Effector memory CD8-positive, alpha-beta T cell (primary cell): ENCODE results near the gene GPC6.
A peak's percentile ranks its signal among the peaks of the same experiment; 100 is the strongest.

Experiments used
- ATAC-seq: fragments of 150-1000 bp; cut with Tn5 transposase; replicated peaks from 2 replicates; pipeline ENCODE4 v1.10.0; 2021; ENCODE audit warnings: mild to moderate bottlenecking, moderate library complexity
- DNase-seq, 3 experiments: peaks; one replicate each; pipeline ENCODE4 v3.0.0; 2021
- H3K27ac Mint-ChIP-seq, 2 donors: one replicate each; pipeline ENCODE4 v1.8.0; 2022; ENCODE audit warnings: mild to moderate bottlenecking in 2 of 2, mixed read lengths in 2 of 2, moderate library complexity in 2 of 2
- H3K27me3 Mint-ChIP-seq, 2 donors: one replicate each; pipeline ENCODE4 v1.8.0; 2022; ENCODE audit warnings: mixed read lengths in 2 of 2
- H3K36me3 Mint-ChIP-seq: one replicate; pipeline ENCODE4 v1.8.0; 2022; ENCODE audit warnings: mild to moderate bottlenecking, moderate library complexity, mixed read lengths; ENCODE audit not compliant: insufficient read depth
- H3K4me1 Mint-ChIP-seq, 2 donors: one replicate each; pipeline ENCODE4 v1.8.0; 2022; ENCODE audit warnings: low read depth in 2 of 2, mixed read lengths in 2 of 2
- H3K4me3 Mint-ChIP-seq, 2 donors: one replicate each; pipeline ENCODE4 v1.8.0; 2022; ENCODE audit warnings: mild to moderate bottlenecking in 2 of 2, mixed read lengths in 2 of 2, moderate library complexity in 2 of 2
- H3K9me3 Mint-ChIP-seq, 2 donors: one replicate each; pipeline ENCODE4 v1.8.0; 2022; ENCODE audit warnings: mixed read lengths in 2 of 2

Gene GPC6

DNA sequence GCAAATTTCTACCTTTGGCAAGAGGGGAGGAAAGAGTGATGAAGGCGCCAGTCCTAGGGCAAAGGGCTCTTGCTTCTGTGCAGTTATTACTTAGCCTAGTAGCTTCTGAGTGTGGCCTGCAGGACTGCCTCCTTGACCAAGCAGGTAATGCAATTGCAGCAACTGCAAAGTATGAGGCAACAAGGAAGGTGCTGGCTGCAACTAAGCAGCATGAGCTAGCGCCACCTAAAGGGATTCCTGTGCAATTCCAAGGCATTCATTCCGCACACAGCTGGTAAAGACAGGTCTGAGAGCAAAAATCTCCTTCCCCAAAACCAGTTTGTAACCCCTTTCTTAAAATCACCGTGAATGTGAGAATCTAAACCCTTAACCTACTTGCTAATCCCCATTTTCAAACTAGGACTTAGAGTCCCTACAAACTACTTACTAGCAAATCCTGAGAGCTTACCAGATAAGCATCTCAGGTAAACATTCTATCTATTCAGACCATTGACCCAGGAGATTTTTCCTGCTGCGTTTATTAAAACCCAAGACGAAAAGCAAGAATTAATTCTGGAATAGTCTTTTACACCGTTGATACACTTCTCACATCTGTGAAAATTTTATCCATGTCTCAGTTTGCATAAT lies 1190.0 kb downstream of the GPC6 start:
- H3K27me3 Mint-ChIP-seq, result peaks cover 34% of the 10 kb centered on the region in 2 donors
- DNase-seq, result no peak
- no peak overlapping the region for H3K27ac Mint-ChIP-seq
- H3K4me1 Mint-ChIP-seq, result peaks cover 0 to 3% of the 10 kb centered on the region in 2 donors
- no peaks in the 10 kb centered on the region for H3K36me3 Mint-ChIP-seq
- H3K4me3 Mint-ChIP-seq, result no peak overlapping the region
- H3K9me3 Mint-ChIP-seq, result no peaks in the 10 kb centered on the region
- no peak for ATAC-seq

- no peaks in the 10 kb centered on the region for H3K36me3 Mint-ChIP-seq
- no peak overlapping the region for H3K27ac Mint-ChIP-seq
- peaks cover 0 to 3% of the 10 kb centered on the region in 2 donors for H3K4me1 Mint-ChIP-seq
- no peak overlapping the region for H3K4me3 Mint-ChIP-seq
- no peak for DNase-seq
- peaks cover 27% of the 10 kb centered on the region in 2 donors for H3K27me3 Mint-ChIP-seq
- ATAC-seq, result no peak
- no peaks in the 10 kb centered on the region for H3K9me3 Mint-ChIP-seq
Observed at GRCh38 chr13:94417294-94417693, 1190.7 kb downstream of the GPC6 start.

DNA sequence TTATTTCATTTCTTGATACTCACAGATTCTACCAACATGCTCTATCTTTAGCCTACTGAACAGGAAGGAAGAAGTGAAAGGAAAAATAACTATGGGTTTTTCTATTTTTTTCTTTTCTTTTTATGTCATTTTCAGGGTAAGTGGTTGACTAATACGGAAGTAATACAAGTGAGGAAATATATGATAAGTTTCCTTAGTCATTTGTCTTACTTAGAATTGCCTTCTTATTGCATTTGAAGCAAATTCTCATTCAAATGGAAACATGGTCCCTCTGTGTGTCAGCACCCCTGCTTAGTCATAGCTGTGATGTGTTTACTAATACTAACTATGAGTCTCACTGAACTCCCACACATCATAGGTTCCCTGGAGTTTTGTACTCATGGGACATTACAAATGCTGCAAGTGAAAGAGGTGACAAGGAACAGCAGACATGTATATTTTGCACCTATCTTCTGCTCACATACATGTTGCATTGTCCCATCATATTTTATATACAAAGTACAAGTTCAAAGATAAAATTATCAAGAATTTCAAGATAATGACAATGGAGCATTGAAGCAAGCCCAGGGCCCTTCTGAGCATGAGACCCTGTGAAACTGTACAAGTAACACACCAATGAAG lies 1192.8 kb downstream of the GPC6 start:
- no peaks in the 10 kb centered on the region for H3K36me3 Mint-ChIP-seq
- peaks cover 0 to 3% of the 10 kb centered on the region in 2 donors for H3K4me1 Mint-ChIP-seq
- peaks cover 19 to 29% of the 10 kb centered on the region in 2 donors for H3K27me3 Mint-ChIP-seq
- H3K27ac Mint-ChIP-seq, result no peak overlapping the region
- H3K9me3 Mint-ChIP-seq, result no peaks in the 10 kb centered on the region
- no peak overlapping the region for H3K4me3 Mint-ChIP-seq
- ATAC-seq (no peak), DNase-seq (no peak)

DNA sequence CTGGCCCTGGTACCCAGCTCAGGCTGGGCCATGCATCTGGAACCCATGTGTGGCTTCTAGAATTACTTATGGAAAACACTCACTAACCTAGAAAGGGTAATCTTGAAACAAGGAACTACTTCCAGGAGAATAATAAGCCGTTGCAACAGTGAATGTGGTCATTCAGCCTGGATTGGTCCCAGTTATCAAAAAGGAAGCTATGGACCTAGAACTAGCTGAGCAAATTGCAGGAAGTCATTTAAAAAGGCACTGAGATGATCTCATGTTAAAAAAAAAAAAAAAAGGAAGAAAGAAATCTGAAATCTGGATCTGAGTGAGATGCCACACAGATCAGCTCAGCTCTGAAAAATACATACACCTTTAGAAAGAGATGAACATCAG lies 1193.3 kb downstream of the GPC6 start:
- Mint-ChIP-seq H3K36me3 (no peaks in the 10 kb centered on the region), H3K4me3 (no peak overlapping the region), H3K4me1 (peaks cover 0 to 3% of the 10 kb centered on the region in 2 donors), H3K27ac (no peak overlapping the region), H3K27me3 (peaks cover 18 to 28% of the 10 kb centered on the region in 2 donors), H3K9me3 (no peaks in the 10 kb centered on the region)
- ATAC-seq, result no peak
- DNase-seq, result no peak

DNA sequence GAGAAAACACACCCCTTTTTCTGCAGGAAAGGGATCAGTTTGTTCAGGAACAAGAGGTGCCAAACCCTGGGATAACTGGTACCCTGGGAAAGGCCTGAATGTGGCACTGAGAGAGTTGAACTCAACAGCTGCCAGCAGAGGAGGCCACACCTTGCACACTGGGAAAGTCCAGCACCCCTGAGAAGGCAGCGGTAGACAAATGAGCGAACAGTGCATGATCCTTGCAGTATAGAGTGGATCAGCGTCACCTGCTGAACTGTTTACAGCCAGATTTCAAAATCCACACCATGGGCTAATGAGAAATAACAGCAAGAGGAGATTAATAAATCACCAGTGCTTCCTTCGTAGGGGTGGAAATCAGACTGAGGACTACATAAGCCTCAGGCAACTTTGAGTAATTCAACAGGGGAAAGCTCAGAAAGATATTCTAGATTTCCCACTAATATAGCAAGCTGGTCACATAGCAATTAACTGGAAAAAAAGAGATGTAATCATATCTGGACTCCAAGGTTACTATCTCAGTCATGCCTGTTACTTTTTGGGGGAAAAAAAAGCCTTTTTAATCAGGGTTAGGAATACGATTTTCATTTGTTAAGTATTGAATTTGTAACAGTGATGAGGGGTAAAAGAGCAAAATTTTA lies 1200.8 kb downstream of the GPC6 start:
- DNase-seq, result no peak
- ATAC-seq, result no peak
- Mint-ChIP-seq H3K27ac (no peak overlapping the region), H3K9me3 (no peaks in the 10 kb centered on the region), H3K36me3 (no peaks in the 10 kb centered on the region), H3K4me3 (no peak overlapping the region), H3K27me3 (peaks cover 11 to 18% of the 10 kb centered on the region in 2 donors), H3K4me1 (no peaks in the 10 kb centered on the region)

GRCh38 chr13:94431574-94431973 lies 1205.0 kb downstream of the GPC6 start:
- no peak overlapping the region for H3K27ac Mint-ChIP-seq
- DNase-seq (no peak), ATAC-seq (no peak)
- no peaks in the 10 kb centered on the region for H3K36me3 Mint-ChIP-seq
- H3K4me1 Mint-ChIP-seq, result no peaks in the 10 kb centered on the region
- peaks cover 0 to 6% of the 10 kb centered on the region in 2 donors for H3K27me3 Mint-ChIP-seq
- no peaks in the 10 kb centered on the region for H3K9me3 Mint-ChIP-seq
- no peak overlapping the region for H3K4me3 Mint-ChIP-seq

DNA sequence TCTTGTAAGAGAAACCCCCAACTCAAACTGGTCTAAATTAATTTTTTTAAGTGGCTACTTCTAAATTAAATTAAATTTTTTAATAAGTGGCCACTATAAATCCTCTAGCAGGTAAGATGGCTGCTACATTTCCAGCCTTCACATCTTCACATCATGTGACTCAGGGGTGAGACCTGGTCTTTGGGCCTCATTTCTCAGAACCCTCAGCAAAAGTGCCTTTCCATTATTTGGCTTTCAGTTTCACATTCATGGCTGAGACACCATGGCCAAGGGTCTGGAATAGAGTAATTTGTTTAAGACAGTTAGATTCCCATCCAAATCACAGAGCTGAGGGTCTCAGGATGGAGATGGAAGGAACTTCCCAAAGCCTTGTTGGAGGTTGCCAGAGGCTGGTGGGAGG lies 1205.4 kb downstream of the GPC6 start:
- Mint-ChIP-seq H3K27ac (no peak overlapping the region), H3K4me1 (no peaks in the 10 kb centered on the region), H3K27me3 (peaks cover 0 to 6% of the 10 kb centered on the region in 2 donors), H3K9me3 (no peaks in the 10 kb centered on the region), H3K4me3 (no peak overlapping the region), H3K36me3 (no peaks in the 10 kb centered on the region)
- no peak for DNase-seq
- no peak for ATAC-seq

GRCh38 chr13:94433055-94433961 lies 1206.7 kb downstream of the GPC6 start:
- H3K4me1 Mint-ChIP-seq, result no peaks in the 10 kb centered on the region
- H3K27me3 Mint-ChIP-seq, result peaks cover 0 to 6% of the 10 kb centered on the region in 2 donors
- DNase-seq (no peak), ATAC-seq (no peak)
- no peak overlapping the region for H3K27ac Mint-ChIP-seq
- no peaks in the 10 kb centered on the region for H3K36me3 Mint-ChIP-seq
- no peaks in the 10 kb centered on the region for H3K9me3 Mint-ChIP-seq
- no peak overlapping the region for H3K4me3 Mint-ChIP-seq

DNA sequence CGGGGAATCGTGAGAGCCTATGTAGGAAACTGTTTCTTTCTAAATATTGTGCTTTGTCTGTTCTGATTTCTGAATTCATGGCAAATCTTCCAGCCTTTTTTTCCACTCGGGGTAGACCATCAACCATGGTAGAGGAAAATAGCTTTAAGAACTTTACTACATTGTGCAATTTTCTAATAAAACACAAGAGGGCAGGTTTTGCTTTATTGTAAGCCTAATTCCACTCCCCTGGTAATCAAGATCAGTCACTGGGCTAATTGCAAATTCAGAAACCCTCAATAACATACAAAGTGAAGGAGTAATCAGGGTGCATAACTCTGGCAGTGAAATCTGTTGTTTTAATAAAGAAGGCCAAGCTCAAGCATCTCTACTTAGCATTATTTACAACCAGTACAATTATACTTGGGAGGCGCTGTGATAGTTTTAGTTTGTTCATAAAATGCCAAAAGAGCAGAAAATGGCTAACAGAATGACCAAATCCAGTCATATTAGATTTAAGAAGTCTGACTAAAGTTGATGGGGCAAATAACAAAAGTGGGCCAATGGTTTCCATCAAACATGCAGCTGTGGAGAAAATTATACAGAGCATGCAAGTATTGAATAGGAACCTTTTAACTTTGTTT lies 1209.1 kb downstream of the GPC6 start:
- peak in 1 of 3 experiments; percentile 0 for DNase-seq
- Mint-ChIP-seq H3K9me3 (no peaks in the 10 kb centered on the region), H3K36me3 (no peaks in the 10 kb centered on the region), H3K4me1 (no peaks in the 10 kb centered on the region), H3K4me3 (no peak overlapping the region), H3K27me3 (peaks cover 0 to 6% of the 10 kb centered on the region in 2 donors), H3K27ac (no peak overlapping the region)
- ATAC-seq, result peak; percentile 68

GRCh38 chr13:94444826-94445225 lies 1218.2 kb downstream of the GPC6 start:
- no peaks in the 10 kb centered on the region for H3K4me1 Mint-ChIP-seq
- DNase-seq, result no peak
- no peaks in the 10 kb centered on the region for H3K36me3 Mint-ChIP-seq
- no peaks in the 10 kb centered on the region for H3K9me3 Mint-ChIP-seq
- no peak for ATAC-seq
- no peak overlapping the region for H3K27ac Mint-ChIP-seq
- H3K27me3 Mint-ChIP-seq, result peaks cover 0 to 5% of the 10 kb centered on the region in 2 donors
- H3K4me3 Mint-ChIP-seq, result no peak overlapping the region

DNA sequence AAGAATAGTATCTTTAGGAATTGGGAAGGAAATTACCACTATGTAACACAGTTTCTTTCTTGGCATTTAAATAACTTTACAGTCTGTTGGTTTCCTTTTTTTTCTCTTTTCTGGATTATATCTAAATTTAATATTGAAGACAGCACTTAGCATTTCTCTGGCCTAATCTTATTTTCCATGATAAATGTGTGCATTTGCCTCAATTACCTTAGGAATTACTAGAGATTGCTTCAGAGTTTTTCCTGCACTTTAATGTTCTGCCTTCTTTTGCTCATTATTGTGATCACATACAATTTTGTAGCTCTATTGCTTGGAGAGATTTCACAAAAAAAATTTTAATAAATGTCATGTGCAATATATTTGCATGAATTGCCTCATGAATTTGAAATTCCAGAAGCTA lies 1227.7 kb downstream of the GPC6 start:
- H3K27ac Mint-ChIP-seq, result no peak overlapping the region
- no peaks in the 10 kb centered on the region for H3K4me1 Mint-ChIP-seq
- no peaks in the 10 kb centered on the region for H3K9me3 Mint-ChIP-seq
- H3K36me3 Mint-ChIP-seq, result no peaks in the 10 kb centered on the region
- no peak overlapping the region for H3K4me3 Mint-ChIP-seq
- H3K27me3 Mint-ChIP-seq, result no peaks in the 10 kb centered on the region
- DNase-seq, result no peak
- no peak for ATAC-seq

DNA sequence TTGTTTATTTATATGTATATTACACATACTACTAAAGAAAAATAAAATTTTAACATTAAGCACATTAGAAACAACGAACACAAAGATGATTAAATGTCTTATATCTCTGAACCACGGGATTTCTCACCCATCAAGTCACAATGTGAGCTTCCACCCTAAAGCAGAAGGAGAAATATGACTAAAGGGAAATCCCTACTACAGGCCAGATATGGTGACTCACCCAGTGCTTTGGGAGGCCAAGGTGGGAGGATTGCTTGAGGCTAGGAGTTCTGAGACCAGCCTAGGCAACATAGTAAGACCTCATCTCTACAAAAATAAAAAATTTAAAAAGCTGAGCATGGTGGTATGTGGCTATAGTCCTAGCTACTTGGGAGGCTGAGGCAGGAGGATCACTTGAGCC lies 1228.3 kb downstream of the GPC6 start:
- DNase-seq (no peak), ATAC-seq (no peak)
- H3K27me3 Mint-ChIP-seq, result no peaks in the 10 kb centered on the region
- no peak overlapping the region for H3K27ac Mint-ChIP-seq
- H3K4me3 Mint-ChIP-seq, result no peak overlapping the region
- H3K4me1 Mint-ChIP-seq, result no peaks in the 10 kb centered on the region
- no peaks in the 10 kb centered on the region for H3K9me3 Mint-ChIP-seq
- no peaks in the 10 kb centered on the region for H3K36me3 Mint-ChIP-seq

- H3K9me3 Mint-ChIP-seq, result no peaks in the 10 kb centered on the region
Observed at GRCh38 chr13:94455414-94455813, 1228.8 kb downstream of the GPC6 start.

More at GRCh38 chr13:94455414-94455813, 1228.8 kb downstream of the GPC6 start:
- no peak for DNase-seq
- H3K27ac Mint-ChIP-seq, result no peak overlapping the region
- no peaks in the 10 kb centered on the region for H3K27me3 Mint-ChIP-seq
- no peaks in the 10 kb centered on the region for H3K36me3 Mint-ChIP-seq
- H3K4me1 Mint-ChIP-seq, result no peaks in the 10 kb centered on the region
- no peak overlapping the region for H3K4me3 Mint-ChIP-seq
- no peak for ATAC-seq
